ENCODE measurements around the gene DERL2. TPM values are rescaled to one million over a fixed set of nuclear protein-coding genes. Genes with fewer than 3 reads are reported as not detected.

The DERL2 gene
- total and polyA plus RNA-seq, 4 donors: 39.3 to 104 (median 62.8) TPM

DNA sequence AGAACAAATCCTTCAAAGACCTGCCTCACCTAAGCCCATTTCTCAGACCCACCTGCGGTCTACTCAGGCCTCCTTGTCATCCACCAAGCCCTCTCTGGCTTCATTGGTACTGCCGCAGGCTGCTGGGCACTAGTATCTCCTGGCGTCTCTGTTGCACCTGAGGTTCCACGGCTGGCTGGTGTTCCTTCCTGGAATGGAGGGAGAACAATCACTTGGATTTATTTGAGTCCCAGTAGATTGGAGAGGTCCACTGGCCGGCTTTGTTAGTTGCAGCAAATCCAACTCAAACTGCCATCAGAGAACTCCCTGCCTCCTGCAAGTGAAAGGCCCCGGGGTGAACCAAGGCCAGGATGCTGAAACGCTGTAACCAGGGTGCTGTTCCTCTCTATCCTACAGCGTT is 15.7 kb upstream of the DERL2 start:
- Histone ChIP-seq H3K27me3 (ENCODE audit: control insufficient read depth in 3 of 3, insufficient read depth in 3 of 3, low read length in 2 of 3) (peaks cover 0 to 6% (median 0%) of the 10 kb centered on the region in 3 donors), H3K4me3 (no peak overlapping the region), H3K9me3 (ENCODE audit: control insufficient read depth in 4 of 4, insufficient read depth in 3 of 4, low read length in 3 of 4) (no peaks in the 10 kb centered on the region), H3K27ac (ENCODE audit: low read depth in 1 of 2, low read length in 1 of 2) (no peak overlapping the region), H3K9ac (ENCODE audit: insufficient read depth in 1 of 2, low read length in 2 of 2) (no peak overlapping the region), H3K36me3 (ENCODE audit: control insufficient read depth in 4 of 4, insufficient read depth in 4 of 4, low read length in 4 of 4) (peaks cover 0 to 3% (median 3%) of the 10 kb centered on the region in 4 donors), H3K4me1 (ENCODE audit: control insufficient read depth in 5 of 5, insufficient read depth in 5 of 5, low read length in 5 of 5) (peaks cover 0 to 16% (median 3%) of the 10 kb centered on the region in 5 donors)
- 87 to 90% methylated on average over 8 of the region's 8 CpGs for WGBS, 2 donors
- DNase-seq: no peak
- TF ChIP-seq, protein P1, sequence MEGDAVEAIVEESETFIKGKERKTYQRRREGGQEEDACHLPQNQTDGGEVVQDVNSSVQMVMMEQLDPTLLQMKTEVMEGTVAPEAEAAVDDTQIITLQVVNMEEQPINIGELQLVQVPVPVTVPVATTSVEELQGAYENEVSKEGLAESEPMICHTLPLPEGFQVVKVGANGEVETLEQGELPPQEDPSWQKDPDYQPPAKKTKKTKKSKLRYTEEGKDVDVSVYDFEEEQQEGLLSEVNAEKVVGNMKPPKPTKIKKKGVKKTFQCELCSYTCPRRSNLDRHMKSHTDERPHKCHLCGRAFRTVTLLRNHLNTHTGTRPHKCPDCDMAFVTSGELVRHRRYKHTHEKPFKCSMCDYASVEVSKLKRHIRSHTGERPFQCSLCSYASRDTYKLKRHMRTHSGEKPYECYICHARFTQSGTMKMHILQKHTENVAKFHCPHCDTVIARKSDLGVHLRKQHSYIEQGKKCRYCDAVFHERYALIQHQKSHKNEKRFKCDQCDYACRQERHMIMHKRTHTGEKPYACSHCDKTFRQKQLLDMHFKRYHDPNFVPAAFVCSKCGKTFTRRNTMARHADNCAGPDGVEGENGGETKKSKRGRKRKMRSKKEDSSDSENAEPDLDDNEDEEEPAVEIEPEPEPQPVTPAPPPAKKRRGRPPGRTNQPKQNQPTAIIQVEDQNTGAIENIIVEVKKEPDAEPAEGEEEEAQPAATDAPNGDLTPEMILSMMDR (IDR thresholded peaks at IDR 0.05; ENCODE audit: control extremely low read depth, extremely low read depth): no peak
- no peak for ATAC-seq (ENCODE audit: insufficient read depth, low FRiP score)

DNA sequence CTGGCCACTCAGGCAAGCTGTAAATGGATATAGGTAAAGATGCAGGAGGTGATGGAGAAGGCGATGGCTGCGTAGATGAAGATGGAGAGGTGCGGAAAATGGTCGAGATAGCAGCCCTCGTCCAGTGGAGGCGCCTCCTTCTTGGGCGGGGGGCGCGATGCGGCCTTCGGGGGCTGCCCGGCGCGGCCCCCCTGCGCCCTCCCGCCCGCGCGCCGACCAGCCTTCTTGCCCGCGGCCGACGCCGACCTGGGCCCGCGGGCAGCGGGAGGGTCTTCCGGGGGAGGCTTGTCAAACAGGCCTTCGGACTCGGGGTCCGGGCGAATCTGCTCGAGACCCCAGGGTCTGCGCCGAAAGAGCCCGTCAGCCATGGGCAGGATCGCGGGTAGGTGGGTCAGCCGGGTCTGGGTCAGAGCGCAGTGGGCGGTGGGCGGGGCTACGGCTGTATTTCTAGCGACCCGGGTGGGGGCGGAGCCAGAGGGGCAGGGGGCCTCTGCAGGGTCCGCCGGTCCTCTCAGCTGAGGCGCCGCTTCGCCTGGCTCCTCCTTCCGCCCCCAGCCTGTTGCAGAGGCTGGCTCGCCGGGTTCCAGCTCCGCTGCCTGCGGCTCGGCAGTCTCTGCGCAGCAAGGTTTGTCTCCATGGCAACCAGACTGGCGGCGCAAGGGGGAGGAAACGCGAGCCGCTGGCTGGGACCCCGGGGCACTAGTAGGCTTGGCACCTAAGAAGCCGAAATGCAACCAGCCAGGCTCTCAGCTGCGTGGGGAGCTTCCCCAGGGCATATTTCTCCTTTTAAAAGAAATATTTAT is 14.8 kb upstream of the DERL2 start:
- Histone ChIP-seq H3K9me3 (ENCODE audit: control insufficient read depth in 4 of 4, insufficient read depth in 3 of 4, low read length in 3 of 4) (no peaks in the 10 kb centered on the region), H3K4me1 (ENCODE audit: control insufficient read depth in 5 of 5, insufficient read depth in 5 of 5, low read length in 5 of 5) (peaks cover 0 to 16% (median 3%) of the 10 kb centered on the region in 5 donors), H3K9ac (ENCODE audit: insufficient read depth in 1 of 2, low read length in 2 of 2) (peak overlapping the region; percentile 27 to 37), H3K4me3 (peak overlapping the region; percentile 9), H3K36me3 (ENCODE audit: control insufficient read depth in 4 of 4, insufficient read depth in 4 of 4, low read length in 4 of 4) (peaks cover 0 to 3% (median 3%) of the 10 kb centered on the region in 4 donors), H3K27ac (ENCODE audit: low read depth in 1 of 2, low read length in 1 of 2) (no peak overlapping the region), H3K27me3 (ENCODE audit: control insufficient read depth in 3 of 3, insufficient read depth in 3 of 3, low read length in 2 of 3) (peaks cover 0 to 6% (median 0%) of the 10 kb centered on the region in 3 donors)
- DNase-seq (peak; percentile 96 to 97 (median 96)), ATAC-seq (ENCODE audit: insufficient read depth, low FRiP score) (peak; percentile 70)
- 1 to 4% methylated on average over 63 to 67 of the region's 67 CpGs for WGBS, 2 donors
- TF ChIP-seq, protein P1 (IDR thresholded peaks at IDR 0.05; ENCODE audit: control extremely low read depth, extremely low read depth): no peak

DNA sequence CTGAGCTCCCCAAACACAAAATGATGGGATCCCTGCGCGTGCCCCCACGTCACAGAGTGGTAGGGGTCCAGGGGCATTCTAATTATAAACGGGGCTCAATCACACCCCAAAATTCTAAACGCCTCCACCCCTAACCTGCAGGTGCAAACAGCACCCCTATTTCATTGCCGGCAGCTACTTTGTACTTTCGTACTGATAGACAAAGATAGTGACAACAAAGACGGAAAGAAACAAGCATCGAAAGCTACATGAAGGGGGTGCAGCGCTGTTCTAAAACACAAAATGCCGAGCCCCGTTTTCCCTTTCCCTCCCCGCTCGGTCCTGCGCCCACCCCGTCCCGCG is 14.2 kb upstream of the DERL2 start:
- TF ChIP-seq, protein P1 (IDR thresholded peaks at IDR 0.05; ENCODE audit: control extremely low read depth, extremely low read depth): no peak
- no peak overlapping the region for H3K27ac ChIP-seq (ENCODE audit: low read depth in 1 of 2, low read length in 1 of 2)
- peak overlapping the region; percentile 27 to 37 for H3K9ac ChIP-seq (ENCODE audit: insufficient read depth in 1 of 2, low read length in 2 of 2)
- peaks cover 0 to 3% (median 1%) of the 10 kb centered on the region in 4 donors for H3K36me3 ChIP-seq (ENCODE audit: control insufficient read depth in 4 of 4, insufficient read depth in 4 of 4, low read length in 4 of 4)
- H3K9me3 ChIP-seq (ENCODE audit: control insufficient read depth in 4 of 4, insufficient read depth in 3 of 4, low read length in 3 of 4): no peaks in the 10 kb centered on the region
- H3K4me1 ChIP-seq (ENCODE audit: control insufficient read depth in 5 of 5, insufficient read depth in 5 of 5, low read length in 5 of 5): peaks cover 0 to 16% (median 3%) of the 10 kb centered on the region in 5 donors
- H3K4me3 ChIP-seq: no peak overlapping the region
- no peak for DNase-seq
- H3K27me3 ChIP-seq (ENCODE audit: control insufficient read depth in 3 of 3, insufficient read depth in 3 of 3, low read length in 2 of 3): peaks cover 0 to 6% (median 0%) of the 10 kb centered on the region in 3 donors
- no peak for ATAC-seq (ENCODE audit: insufficient read depth, low FRiP score)
- 7 to 8% methylated on average over 18 of the region's 18 CpGs for WGBS, 2 donors

Data from lung (tissue), 12 donors.